GM12878 (cell line): ENCODE data around the gene VTCN1. TPM values are rescaled to one million over a fixed set of nuclear protein-coding genes. Genes with fewer than 3 reads are reported as not detected.

Source experiments
- BMI1 ChIP-seq: fragments of 450-650 bp; IDR thresholded peaks from 2 replicates; pipeline ENCODE4 v1.6.1; 2016; ENCODE audit warnings: mild to moderate bottlenecking, moderate library complexity, borderline replicate concordance
- CBX5 ChIP-seq: sonication (generic); IDR thresholded peaks from 2 replicates; pipeline ENCODE4 v1.6.1; 2016; ENCODE audit warnings: low read depth, moderate library complexity, mild to moderate bottlenecking, inconsistent platforms
- ETV6 ChIP-seq, 2 experiments: fragments of 450-650 bp in 1 of 2; IDR thresholded peaks in 1 of 2; conservative IDR thresholded peaks in 1 of 2; 2 replicates each; pipeline ENCODE4 v1.6.1; 2014; ENCODE audit warnings: antibody characterized with exemption in 1 of 2, borderline replicate concordance in 1 of 2, low read depth in 1 of 2, mild to moderate bottlenecking in 1 of 2, moderate library complexity in 1 of 2
- FOXK2 ChIP-seq: fragments of 450-650 bp; IDR thresholded peaks from 2 replicates; pipeline ENCODE4 v1.6.1; 2017; ENCODE audit warnings: mild to moderate bottlenecking, moderate library complexity
- FOXM1 ChIP-seq: IDR thresholded peaks from 2 replicates; pipeline ENCODE4 v1.6.1; 2012; ENCODE audit warnings: low read depth, mild to moderate bottlenecking, inconsistent platforms, low read length, moderate library complexity
- KLF5 ChIP-seq: fragments of 450-650 bp; IDR thresholded peaks from 2 replicates; pipeline ENCODE4 v1.6.1; 2014; ENCODE audit warnings: mild to moderate bottlenecking; ENCODE audit not compliant: partially characterized antibody
- MTA3 ChIP-seq: IDR thresholded peaks from 2 replicates; pipeline ENCODE4 v1.6.1; 2012; ENCODE audit warnings: low read length, inconsistent platforms, borderline replicate concordance
- NRF1 ChIP-seq: conservative IDR thresholded peaks from 2 replicates; pipeline ENCODE4 v1.6.1; 2011; ENCODE audit warnings: mild to moderate bottlenecking, low read depth, low read length, improper control_type of control experiment
- POLR2AphosphoS2 ChIP-seq: IDR thresholded peaks from 2 replicates; pipeline ENCODE4 v1.6.1; 2011; ENCODE audit warnings: low read depth, mild to moderate bottlenecking, low read length, improper control_type of control experiment, moderate library complexity
- SREBF1 ChIP-seq: IDR thresholded peaks from 2 replicates; pipeline ENCODE4 v1.6.1; 2012; ENCODE audit warnings: mild to moderate bottlenecking, low read length
- YY1 ChIP-seq: IDR thresholded peaks from 2 replicates; pipeline ENCODE4 v1.6.1; 2011; ENCODE audit warnings: low read depth, mild to moderate bottlenecking, low read length
- ZNF217 ChIP-seq: fragments of 450-650 bp; IDR thresholded peaks from 2 replicates; pipeline ENCODE4 v1.6.1; 2017; ENCODE audit warnings: antibody characterized with exemption, mild to moderate bottlenecking
- ZNF24 ChIP-seq: fragments of 450-650 bp; IDR thresholded peaks from 2 replicates; pipeline ENCODE4 v1.6.1; 2017; ENCODE audit warnings: antibody characterized with exemption, mild to moderate bottlenecking
- polyA plus RNA-seq, 11 experiments: library from polyadenylated mRNA; depleted of rRNA in 4 of 11; unstranded in 6 of 11; stranded (reverse) in 5 of 11; fragments of >200 nt; fragmentation: Nextera tagmentation in 4 of 11; fragmentation: Illumina TruSeq in 1 of 11; extraction: Ambion mirVana in 4 of 11; extraction: Trizol in 1 of 11; gene quantifications; 1 replicate in 1 of 11; 2 replicates in 10 of 11; pipeline versions ENCODE4 v1.2.1 to v1.2.3, GENCODE V29; 2011 to 2016; ENCODE audit warnings: inconsistent platforms in 2 of 11, missing spikeins in 2 of 11, low read depth in 1 of 11
- total RNA-seq, 4 experiments: library from RNA; depleted of rRNA in 3 of 4; stranded (reverse); fragments of >200 nt in 3 of 4; fragmentation: Illumina TruSeq in 1 of 4; extraction: Trizol in 1 of 4; gene quantifications; 2 replicates each; pipeline versions ENCODE4 v1.2.1 to v1.2.3, GENCODE V29; 2013 to 2021
- TF ChIP-seq, protein P1 (sequence below): fragments of 150-350 bp; IDR thresholded peaks from 2 replicates; pipeline ENCODE4 v1.6.1; 2016; ENCODE audit warnings: low read depth, low read length
- TF ChIP-seq, protein P2 (sequence below): IDR thresholded peaks from 2 replicates; pipeline ENCODE4 v1.6.1; 2011; ENCODE audit warnings: borderline replicate concordance, low read depth, mild to moderate bottlenecking, moderate library complexity, mixed read lengths, low read length; ENCODE audit not compliant: insufficient read depth; ENCODE audit errors: extremely low read length
- TF ChIP-seq, protein P3 (sequence below): IDR thresholded peaks from 2 replicates; pipeline ENCODE4 v1.6.1; 2012; ENCODE audit warnings: improper control_type of control experiment, low read depth, low read length; ENCODE audit not compliant: insufficient replicate concordance
- TF ChIP-seq, protein P4 (sequence below): fragments of 450-650 bp; IDR thresholded peaks from 2 replicates; pipeline ENCODE4 v1.6.1; 2016; ENCODE audit warnings: mild to moderate bottlenecking
- TF ChIP-seq, protein P5 (sequence below): IDR thresholded peaks from 2 replicates; pipeline ENCODE4 v1.6.1; 2012; ENCODE audit warnings: low read depth, low read length, improper control_type of control experiment

Gene VTCN1
- total and polyA plus RNA-seq, 10 of the 15 experiments (the other 5 are each of a cell fraction or from before 2014, with no cell fraction given) = not detected

DNA sequence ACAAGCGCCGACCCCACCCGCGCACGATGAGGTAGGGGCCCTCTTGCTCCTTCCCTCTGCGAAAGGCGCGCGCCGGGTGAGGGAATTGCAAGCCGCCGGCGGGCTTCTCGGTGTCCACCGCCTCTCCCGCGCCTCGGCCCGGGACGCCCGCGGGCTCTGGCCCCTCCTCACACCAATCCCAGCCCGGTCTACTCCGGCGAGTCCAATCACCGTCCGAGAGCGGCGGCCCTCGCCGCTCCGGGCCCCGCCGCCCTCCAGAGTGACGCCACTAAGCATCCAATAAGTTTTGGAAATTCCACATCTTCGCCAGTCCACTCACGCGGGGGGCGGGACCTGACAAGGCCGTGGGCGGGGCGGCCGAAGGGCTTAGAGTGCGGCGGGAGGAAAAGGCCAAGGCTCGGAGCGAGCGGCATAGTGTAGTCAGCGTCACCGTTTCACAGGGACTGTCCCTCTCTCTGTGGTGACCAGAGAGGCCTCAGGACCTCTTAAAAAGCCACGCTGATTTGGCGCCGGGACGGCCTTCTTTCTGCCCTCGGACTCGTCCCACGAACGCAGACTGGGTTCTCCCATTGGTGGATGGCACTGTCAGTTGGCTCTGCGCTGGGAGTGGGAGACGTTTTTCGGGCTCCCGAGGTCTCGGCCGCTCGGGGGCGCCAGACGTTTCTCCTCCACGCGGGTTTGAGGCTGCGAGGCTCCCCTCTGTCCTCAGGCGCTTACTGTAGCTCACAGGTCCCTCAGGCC, 89.0 kb downstream of the VTCN1 start, which contains the start of gene TRIM45 (continued):
- TF ChIP-seq, protein P1, sequence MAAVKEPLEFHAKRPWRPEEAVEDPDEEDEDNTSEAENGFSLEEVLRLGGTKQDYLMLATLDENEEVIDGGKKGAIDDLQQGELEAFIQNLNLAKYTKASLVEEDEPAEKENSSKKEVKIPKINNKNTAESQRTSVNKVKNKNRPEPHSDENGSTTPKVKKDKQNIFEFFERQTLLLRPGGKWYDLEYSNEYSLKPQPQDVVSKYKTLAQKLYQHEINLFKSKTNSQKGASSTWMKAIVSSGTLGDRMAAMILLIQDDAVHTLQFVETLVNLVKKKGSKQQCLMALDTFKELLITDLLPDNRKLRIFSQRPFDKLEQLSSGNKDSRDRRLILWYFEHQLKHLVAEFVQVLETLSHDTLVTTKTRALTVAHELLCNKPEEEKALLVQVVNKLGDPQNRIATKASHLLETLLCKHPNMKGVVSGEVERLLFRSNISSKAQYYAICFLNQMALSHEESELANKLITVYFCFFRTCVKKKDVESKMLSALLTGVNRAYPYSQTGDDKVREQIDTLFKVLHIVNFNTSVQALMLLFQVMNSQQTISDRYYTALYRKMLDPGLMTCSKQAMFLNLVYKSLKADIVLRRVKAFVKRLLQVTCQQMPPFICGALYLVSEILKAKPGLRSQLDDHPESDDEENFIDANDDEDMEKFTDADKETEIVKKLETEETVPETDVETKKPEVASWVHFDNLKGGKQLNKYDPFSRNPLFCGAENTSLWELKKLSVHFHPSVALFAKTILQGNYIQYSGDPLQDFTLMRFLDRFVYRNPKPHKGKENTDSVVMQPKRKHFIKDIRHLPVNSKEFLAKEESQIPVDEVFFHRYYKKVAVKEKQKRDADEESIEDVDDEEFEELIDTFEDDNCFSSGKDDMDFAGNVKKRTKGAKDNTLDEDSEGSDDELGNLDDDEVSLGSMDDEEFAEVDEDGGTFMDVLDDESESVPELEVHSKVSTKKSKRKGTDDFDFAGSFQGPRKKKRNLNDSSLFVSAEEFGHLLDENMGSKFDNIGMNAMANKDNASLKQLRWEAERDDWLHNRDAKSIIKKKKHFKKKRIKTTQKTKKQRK = peak; percentile 55
- TF ChIP-seq POLR2AphosphoS2 = no peak
- TF ChIP-seq KLF5 = no peak
- no peak for TF ChIP-seq FOXM1
- TF ChIP-seq ZNF24 = no peak
- TF ChIP-seq BMI1 = no peak
- TF ChIP-seq NRF1 = no peak
- no peak for TF ChIP-seq ZNF217
- TF ChIP-seq, protein P2, sequence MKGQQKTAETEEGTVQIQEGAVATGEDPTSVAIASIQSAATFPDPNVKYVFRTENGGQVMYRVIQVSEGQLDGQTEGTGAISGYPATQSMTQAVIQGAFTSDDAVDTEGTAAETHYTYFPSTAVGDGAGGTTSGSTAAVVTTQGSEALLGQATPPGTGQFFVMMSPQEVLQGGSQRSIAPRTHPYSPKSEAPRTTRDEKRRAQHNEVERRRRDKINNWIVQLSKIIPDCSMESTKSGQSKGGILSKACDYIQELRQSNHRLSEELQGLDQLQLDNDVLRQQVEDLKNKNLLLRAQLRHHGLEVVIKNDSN = no peak
- TF ChIP-seq YY1 = 0 out of 2 replicates have a peak, but pooled peaks have one; percentile 43
- no peak for TF ChIP-seq FOXK2
- TF ChIP-seq ETV6 (conservative IDR thresholded peaks at IDR 0.05 in 1 of 2, IDR thresholded peaks at IDR 0.05 in 1 of 2; ENCODE audit: borderline replicate concordance in 1 of 2, low read depth in 1 of 2) = no peak
- TF ChIP-seq MTA3 = no peak
- peak; percentile 44; the same call in 1 of the 2 replicates for TF ChIP-seq CBX5
- TF ChIP-seq SREBF1 = no peak
- TF ChIP-seq, protein P3, sequence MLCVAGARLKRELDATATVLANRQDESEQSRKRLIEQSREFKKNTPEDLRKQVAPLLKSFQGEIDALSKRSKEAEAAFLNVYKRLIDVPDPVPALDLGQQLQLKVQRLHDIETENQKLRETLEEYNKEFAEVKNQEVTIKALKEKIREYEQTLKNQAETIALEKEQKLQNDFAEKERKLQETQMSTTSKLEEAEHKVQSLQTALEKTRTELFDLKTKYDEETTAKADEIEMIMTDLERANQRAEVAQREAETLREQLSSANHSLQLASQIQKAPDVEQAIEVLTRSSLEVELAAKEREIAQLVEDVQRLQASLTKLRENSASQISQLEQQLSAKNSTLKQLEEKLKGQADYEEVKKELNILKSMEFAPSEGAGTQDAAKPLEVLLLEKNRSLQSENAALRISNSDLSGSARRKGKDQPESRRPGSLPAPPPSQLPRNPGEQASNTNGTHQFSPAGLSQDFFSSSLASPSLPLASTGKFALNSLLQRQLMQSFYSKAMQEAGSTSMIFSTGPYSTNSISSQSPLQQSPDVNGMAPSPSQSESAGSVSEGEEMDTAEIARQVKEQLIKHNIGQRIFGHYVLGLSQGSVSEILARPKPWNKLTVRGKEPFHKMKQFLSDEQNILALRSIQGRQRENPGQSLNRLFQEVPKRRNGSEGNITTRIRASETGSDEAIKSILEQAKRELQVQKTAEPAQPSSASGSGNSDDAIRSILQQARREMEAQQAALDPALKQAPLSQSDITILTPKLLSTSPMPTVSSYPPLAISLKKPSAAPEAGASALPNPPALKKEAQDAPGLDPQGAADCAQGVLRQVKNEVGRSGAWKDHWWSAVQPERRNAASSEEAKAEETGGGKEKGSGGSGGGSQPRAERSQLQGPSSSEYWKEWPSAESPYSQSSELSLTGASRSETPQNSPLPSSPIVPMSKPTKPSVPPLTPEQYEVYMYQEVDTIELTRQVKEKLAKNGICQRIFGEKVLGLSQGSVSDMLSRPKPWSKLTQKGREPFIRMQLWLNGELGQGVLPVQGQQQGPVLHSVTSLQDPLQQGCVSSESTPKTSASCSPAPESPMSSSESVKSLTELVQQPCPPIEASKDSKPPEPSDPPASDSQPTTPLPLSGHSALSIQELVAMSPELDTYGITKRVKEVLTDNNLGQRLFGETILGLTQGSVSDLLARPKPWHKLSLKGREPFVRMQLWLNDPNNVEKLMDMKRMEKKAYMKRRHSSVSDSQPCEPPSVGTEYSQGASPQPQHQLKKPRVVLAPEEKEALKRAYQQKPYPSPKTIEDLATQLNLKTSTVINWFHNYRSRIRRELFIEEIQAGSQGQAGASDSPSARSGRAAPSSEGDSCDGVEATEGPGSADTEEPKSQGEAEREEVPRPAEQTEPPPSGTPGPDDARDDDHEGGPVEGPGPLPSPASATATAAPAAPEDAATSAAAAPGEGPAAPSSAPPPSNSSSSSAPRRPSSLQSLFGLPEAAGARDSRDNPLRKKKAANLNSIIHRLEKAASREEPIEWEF = no peak
- TF ChIP-seq, protein P4, sequence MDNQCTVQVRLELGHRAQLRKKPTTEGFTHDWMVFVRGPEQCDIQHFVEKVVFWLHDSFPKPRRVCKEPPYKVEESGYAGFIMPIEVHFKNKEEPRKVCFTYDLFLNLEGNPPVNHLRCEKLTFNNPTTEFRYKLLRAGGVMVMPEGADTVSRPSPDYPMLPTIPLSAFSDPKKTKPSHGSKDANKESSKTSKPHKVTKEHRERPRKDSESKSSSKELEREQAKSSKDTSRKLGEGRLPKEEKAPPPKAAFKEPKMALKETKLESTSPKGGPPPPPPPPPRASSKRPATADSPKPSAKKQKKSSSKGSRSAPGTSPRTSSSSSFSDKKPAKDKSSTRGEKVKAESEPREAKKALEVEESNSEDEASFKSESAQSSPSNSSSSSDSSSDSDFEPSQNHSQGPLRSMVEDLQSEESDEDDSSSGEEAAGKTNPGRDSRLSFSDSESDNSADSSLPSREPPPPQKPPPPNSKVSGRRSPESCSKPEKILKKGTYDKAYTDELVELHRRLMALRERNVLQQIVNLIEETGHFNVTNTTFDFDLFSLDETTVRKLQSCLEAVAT = no peak
- TF ChIP-seq, protein P5, sequence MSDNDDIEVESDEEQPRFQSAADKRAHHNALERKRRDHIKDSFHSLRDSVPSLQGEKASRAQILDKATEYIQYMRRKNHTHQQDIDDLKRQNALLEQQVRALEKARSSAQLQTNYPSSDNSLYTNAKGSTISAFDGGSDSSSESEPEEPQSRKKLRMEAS = peak; percentile 63
